HG03060 (cell line): ENCODE results near the gene MYO18A.

Experiments
- ATAC-seq: cut with Tn5 transposase; IDR thresholded peaks from one replicate; pipeline ENCODE4 v1.9.1; 2021; ENCODE audit warnings: low read depth, moderate number of reproducible peaks; ENCODE audit not compliant: unreplicated experiment

The MYO18A gene

GRCh38 chr17:29084541-29085146, 95.6 kb downstream of the MYO18A start:
- ATAC-seq: no peak

- no peak for ATAC-seq
Observed at GRCh38 chr17:29080965-29081364, 99.2 kb downstream of the MYO18A start.

GRCh38 chr17:29080323-29080722, 99.9 kb downstream of the MYO18A start:
- ATAC-seq: no peak

- no peak for ATAC-seq
Observed at GRCh38 chr17:29079887-29080286, 100.3 kb downstream of the MYO18A start.

GRCh38 chr17:29079433-29079832, 100.8 kb downstream of the MYO18A start:
- no peak for ATAC-seq

GRCh38 chr17:29078183-29079045, 101.8 kb downstream of the MYO18A start:
- ATAC-seq: no peak

GRCh38 chr17:29077320-29077719, 102.9 kb downstream of the MYO18A start:
- no peak for ATAC-seq

- ATAC-seq: no peak
Observed at GRCh38 chr17:29076722-29077121, 103.5 kb downstream of the MYO18A start.

GRCh38 chr17:29076087-29076486, 104.1 kb downstream of the MYO18A start:
- no peak for ATAC-seq

GRCh38 chr17:29074488-29074887, 105.7 kb downstream of the MYO18A start:
- ATAC-seq: no peak

- ATAC-seq: no peak
Observed at GRCh38 chr17:29073520-29073919, 106.7 kb downstream of the MYO18A start.

- no peak for ATAC-seq
Observed at GRCh38 chr17:29073045-29073444, 107.2 kb downstream of the MYO18A start.

- no peak for ATAC-seq
Observed at GRCh38 chr17:29071303-29071702, 108.9 kb downstream of the MYO18A start.

- ATAC-seq: no peak
Observed at GRCh38 chr17:29070781-29071180, 109.4 kb downstream of the MYO18A start.

GRCh38 chr17:29070308-29070707, 109.9 kb downstream of the MYO18A start:
- ATAC-seq: no peak

- no peak for ATAC-seq
Observed at GRCh38 chr17:29069526-29070041, 110.6 kb downstream of the MYO18A start.

- ATAC-seq: no peak
Observed at GRCh38 chr17:29068818-29069217, 111.4 kb downstream of the MYO18A start.

- no peak for ATAC-seq
Observed at GRCh38 chr17:29066606-29067005, 113.6 kb downstream of the MYO18A start.

GRCh38 chr17:29066047-29066446, 114.2 kb downstream of the MYO18A start:
- ATAC-seq: no peak

GRCh38 chr17:29063992-29064391, 116.2 kb downstream of the MYO18A start:
- no peak for ATAC-seq

- no peak for ATAC-seq
Observed at GRCh38 chr17:29062215-29062614, 118.0 kb downstream of the MYO18A start.

GRCh38 chr17:29061036-29061435, 119.2 kb downstream of the MYO18A start:
- no peak for ATAC-seq
